HUES48 (cell line): Measurements from ENCODE around the gene TMEM183A.

Experiments used
- H3K27ac ChIP-seq: one replicate; pipeline ENCODE4 v1.7.0; 2013; ENCODE audit warnings: low read depth, low read length, inconsistent platforms
- H3K27me3 ChIP-seq: 2 replicates; pipeline ENCODE4 v1.6.1; 2013; ENCODE audit warnings: mild to moderate bottlenecking, low read length; ENCODE audit not compliant: control insufficient read depth, insufficient read depth
- H3K36me3 ChIP-seq: 2 replicates; pipeline ENCODE4 v1.6.1; 2013; ENCODE audit warnings: low read length; ENCODE audit not compliant: control insufficient read depth, insufficient read depth
- H3K4me1 ChIP-seq: 2 replicates; pipeline ENCODE4 v1.6.1; 2013; ENCODE audit warnings: mild to moderate bottlenecking, low read length; ENCODE audit not compliant: control insufficient read depth, insufficient read depth
- H3K4me3 ChIP-seq: 2 replicates; pipeline ENCODE4 v1.5.1; 2013; ENCODE audit warnings: mild to moderate bottlenecking, low read depth, low read length
- H3K9ac ChIP-seq: 2 replicates; pipeline ENCODE4 v1.6.1; 2013; ENCODE audit warnings: mild to moderate bottlenecking, low read depth, low read length, moderate library complexity
- H3K9me3 ChIP-seq: 2 replicates; pipeline ENCODE4 v1.6.1; 2013; ENCODE audit warnings: low read length; ENCODE audit not compliant: control insufficient read depth, insufficient read depth

Gene TMEM183A

GRCh38 chr1:203040513-203041275, 33.5 kb downstream of the TMEM183A start:
- peaks cover 4% of the 10 kb centered on the region; the same call in 1 of the 2 replicates for H3K4me1 ChIP-seq
- no peaks in the 10 kb centered on the region for H3K9me3 ChIP-seq
- no peak overlapping the region for H3K9ac ChIP-seq
- H3K4me3 ChIP-seq, result no peak overlapping the region
- H3K27me3 ChIP-seq, result no peaks in the 10 kb centered on the region
- no peaks in the 10 kb centered on the region for H3K36me3 ChIP-seq
- H3K27ac ChIP-seq, result no peak overlapping the region

GRCh38 chr1:203041351-203041932, 34.3 kb downstream of the TMEM183A start:
- Histone ChIP-seq H3K4me1 (peaks cover 4% of the 10 kb centered on the region; the same call in 1 of the 2 replicates), H3K27me3 (no peaks in the 10 kb centered on the region), H3K9ac (no peak overlapping the region), H3K27ac (no peak overlapping the region), H3K36me3 (no peaks in the 10 kb centered on the region), H3K4me3 (no peak overlapping the region), H3K9me3 (no peaks in the 10 kb centered on the region)

DNA sequence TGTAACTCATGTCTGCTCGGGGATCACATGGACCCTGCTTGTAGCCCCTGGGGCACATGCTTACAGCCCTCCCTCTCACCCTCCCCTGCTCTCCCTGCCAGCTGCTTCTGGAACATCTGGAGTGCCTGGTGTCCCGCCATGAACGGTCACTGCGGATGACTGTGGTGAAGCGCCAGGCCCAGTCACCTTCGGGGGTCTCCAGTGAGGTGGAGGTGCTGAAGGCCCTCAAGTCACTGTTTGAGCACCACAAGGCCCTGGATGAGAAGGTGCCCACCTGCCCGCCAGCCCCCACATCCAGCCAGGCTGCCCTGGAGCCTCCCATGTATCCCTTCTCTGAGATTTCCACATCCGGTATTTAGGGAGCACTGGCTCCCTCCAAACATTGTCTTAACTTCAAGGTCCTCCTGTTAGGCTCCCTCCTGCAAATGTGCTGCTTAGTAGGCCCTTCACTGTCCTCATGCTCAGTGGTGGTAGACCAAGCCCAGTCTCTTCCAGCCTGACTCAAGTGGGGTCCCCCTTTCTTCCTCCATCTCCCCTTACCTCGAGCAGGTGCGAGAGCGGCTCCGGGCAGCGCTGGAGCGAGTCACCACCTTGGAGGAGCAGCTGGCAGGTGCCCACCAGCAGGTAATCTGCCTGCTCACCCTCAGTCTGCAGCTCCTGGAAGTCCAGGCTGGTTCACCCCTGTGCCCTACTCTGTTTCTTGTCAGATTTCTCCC, 36.8 kb downstream of the TMEM183A start:
- Histone ChIP-seq H3K9ac (no peak overlapping the region), H3K27ac (no peak overlapping the region), H3K4me1 (peaks cover 6% of the 10 kb centered on the region; the same call in 1 of the 2 replicates), H3K36me3 (no peaks in the 10 kb centered on the region), H3K9me3 (no peaks in the 10 kb centered on the region), H3K4me3 (no peak overlapping the region), H3K27me3 (no peaks in the 10 kb centered on the region)

DNA sequence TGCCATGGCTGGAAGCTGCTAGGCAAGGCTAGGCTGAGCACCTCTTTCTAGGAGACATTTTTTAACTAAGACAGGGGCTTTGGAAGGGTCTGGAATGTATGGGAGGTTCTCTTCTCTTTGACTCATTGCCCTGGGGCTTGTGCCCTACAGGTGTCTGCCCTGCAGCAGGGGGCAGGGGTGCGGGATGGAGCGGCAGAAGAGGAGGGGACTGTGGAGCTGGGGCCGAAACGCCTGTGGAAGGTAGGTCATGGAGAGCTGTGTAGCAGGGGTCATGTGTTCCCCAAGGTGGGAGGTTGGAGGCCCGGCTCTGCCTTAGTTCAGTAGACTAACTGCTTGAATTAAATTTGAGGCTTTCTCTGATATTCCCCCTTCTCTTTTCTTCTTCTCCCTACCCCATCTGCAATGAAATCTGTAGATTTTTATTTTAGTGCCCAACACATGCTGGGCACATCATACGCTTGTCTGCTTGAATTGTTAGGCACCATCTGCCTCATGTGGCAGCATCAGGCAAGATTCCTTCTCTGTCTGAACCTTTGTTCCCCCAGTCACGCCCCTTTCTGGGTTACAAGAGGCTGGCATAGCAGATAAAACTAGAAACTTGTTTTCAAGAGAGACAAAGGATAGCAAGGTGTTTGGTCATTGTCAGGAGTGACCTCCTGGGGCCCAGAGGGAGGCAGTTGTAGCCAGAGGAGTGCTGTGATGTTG, 37.5 kb downstream of the TMEM183A start:
- Histone ChIP-seq H3K27me3 (no peaks in the 10 kb centered on the region), H3K36me3 (no peaks in the 10 kb centered on the region), H3K4me3 (no peak overlapping the region), H3K9ac (no peak overlapping the region), H3K27ac (no peak overlapping the region), H3K9me3 (no peaks in the 10 kb centered on the region), H3K4me1 (peaks cover 5% of the 10 kb centered on the region; the same call in 1 of the 2 replicates)

DNA sequence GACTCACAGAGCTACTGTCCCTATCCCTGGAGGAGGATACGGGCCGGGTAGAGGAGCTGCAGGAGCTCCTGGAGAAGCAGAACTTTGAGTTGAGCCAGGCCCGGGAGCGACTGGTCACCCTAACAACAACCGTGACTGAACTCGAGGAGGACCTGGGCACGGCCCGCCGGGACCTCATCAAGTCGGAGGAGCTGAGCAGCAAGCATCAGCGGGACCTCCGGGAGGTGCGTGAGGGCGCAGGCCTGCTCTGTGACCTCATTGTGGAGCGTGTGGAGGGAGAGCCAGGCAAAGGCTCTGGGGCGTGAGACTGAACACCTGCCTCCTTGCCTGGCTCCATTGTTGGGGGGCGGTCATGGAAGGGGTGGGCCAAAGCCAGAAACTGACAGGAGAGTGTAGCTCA, 38.2 kb downstream of the TMEM183A start:
- Histone ChIP-seq H3K36me3 (no peaks in the 10 kb centered on the region), H3K9me3 (no peaks in the 10 kb centered on the region), H3K9ac (no peak overlapping the region), H3K27me3 (no peaks in the 10 kb centered on the region), H3K27ac (no peak overlapping the region), H3K4me3 (no peak overlapping the region), H3K4me1 (peaks cover 4% of the 10 kb centered on the region; the same call in 1 of the 2 replicates)

- no peaks in the 10 kb centered on the region for H3K36me3 ChIP-seq
- H3K27ac ChIP-seq, result no peak overlapping the region
- H3K9me3 ChIP-seq, result no peaks in the 10 kb centered on the region
- H3K27me3 ChIP-seq, result no peaks in the 10 kb centered on the region
- H3K4me1 ChIP-seq, result peaks cover 4% of the 10 kb centered on the region; the same call in 1 of the 2 replicates
- no peak overlapping the region for H3K4me3 ChIP-seq
- H3K9ac ChIP-seq, result no peak overlapping the region
Observed at GRCh38 chr1:203045821-203046594, 38.8 kb downstream of the TMEM183A start.

DNA sequence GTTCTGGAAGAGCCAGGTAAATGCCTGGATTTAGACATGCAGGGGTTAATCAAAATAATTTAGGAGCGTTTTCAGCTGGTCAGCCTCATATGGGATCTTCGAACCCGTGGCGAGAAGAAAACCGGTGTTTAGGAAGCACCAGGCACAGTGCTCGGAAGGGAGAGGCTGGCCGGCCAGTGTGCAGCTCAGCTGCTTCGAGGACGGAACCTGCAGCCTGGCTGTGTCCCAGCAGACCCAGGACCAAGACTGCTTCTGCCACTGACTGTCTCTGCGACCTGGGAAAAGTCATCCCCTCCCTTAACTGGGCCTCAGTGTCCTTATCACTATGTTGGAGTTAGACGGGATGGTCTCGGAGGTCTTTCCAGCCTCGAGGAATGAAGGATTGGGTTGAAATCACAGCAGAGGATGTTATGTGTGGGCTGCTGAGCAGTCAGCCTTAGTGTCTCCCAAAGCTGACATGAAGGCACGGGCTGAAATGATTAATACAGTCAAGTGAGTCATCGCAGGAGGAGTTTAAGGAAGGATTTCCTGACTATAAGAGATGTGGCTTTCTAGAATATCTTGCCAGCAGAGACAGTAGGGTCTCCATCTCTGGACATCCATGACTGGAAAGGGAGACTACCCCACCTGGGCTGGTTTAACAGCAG, 39.9 kb downstream of the TMEM183A start:
- Histone ChIP-seq H3K27ac (no peak overlapping the region), H3K36me3 (no peaks in the 10 kb centered on the region), H3K9ac (no peak overlapping the region), H3K4me1 (peaks cover 6% of the 10 kb centered on the region; the same call in 1 of the 2 replicates), H3K4me3 (no peak overlapping the region), H3K27me3 (no peaks in the 10 kb centered on the region), H3K9me3 (no peaks in the 10 kb centered on the region)

DNA sequence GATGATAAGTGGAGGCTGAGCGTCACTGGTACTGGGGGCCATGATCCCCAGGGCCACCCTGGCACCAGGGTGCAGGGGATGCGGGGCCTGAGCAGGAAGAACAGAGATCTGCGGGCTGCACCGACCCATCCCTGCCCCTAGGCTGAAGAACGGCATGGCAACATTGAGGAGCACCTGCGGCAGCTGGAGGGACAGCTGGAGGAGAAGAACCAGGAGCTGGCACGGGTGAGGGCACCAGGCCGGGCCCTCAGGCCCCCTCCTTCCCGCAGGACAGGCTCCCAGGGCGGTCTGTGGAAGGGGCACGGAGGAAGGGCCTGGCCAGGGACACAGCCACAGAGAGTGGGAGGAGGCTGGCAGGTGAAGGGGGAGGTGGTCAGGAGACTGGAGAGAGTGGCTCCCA, 40.9 kb downstream of the TMEM183A start:
- H3K36me3 ChIP-seq, result no peaks in the 10 kb centered on the region
- H3K9me3 ChIP-seq, result no peaks in the 10 kb centered on the region
- peaks cover 8% of the 10 kb centered on the region; the same call in 1 of the 2 replicates for H3K4me1 ChIP-seq

GRCh38 chr1:203048555-203049051, 41.4 kb downstream of the TMEM183A start:
- Histone ChIP-seq H3K27me3 (no peaks in the 10 kb centered on the region), H3K27ac (no peak overlapping the region), H3K4me3 (no peak overlapping the region), H3K4me1 (peaks cover 12% of the 10 kb centered on the region), H3K9ac (no peak overlapping the region), H3K36me3 (no peaks in the 10 kb centered on the region), H3K9me3 (no peaks in the 10 kb centered on the region)

More for the DNA sequence above, 40.9 kb downstream of the TMEM183A start:
- Histone ChIP-seq H3K4me3 (no peak overlapping the region), H3K27ac (no peak overlapping the region), H3K27me3 (no peaks in the 10 kb centered on the region), H3K9ac (no peak overlapping the region)

DNA sequence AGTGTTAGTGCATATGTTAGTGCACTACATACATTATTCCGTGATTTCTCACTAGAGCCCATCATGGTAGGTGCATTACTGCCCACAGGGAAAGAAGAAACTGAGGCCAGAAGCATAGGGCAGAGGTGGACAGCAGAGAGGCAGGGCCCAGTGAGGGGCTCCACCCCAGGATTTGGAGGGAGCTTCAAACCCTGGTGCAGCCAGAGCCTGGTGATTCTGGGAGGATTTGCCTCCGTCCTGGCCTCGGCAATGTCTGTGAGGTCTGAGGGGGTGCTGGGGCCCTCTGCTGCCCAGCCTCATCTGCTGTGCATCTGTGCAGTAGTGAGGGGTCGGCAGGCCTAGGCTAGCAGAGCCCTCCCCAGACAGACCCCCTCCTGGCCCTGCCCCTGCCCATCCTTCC, 41.9 kb downstream of the TMEM183A start:
- Histone ChIP-seq H3K27me3 (no peaks in the 10 kb centered on the region), H3K9ac (no peak overlapping the region), H3K27ac (no peak overlapping the region), H3K4me1 (peaks cover 17% of the 10 kb centered on the region), H3K4me3 (no peak overlapping the region), H3K9me3 (no peaks in the 10 kb centered on the region), H3K36me3 (no peaks in the 10 kb centered on the region)
